ENCODE results near the gene KMT5C.
"Not testable (repeated sequence)": the region's sequence is repeated elsewhere in the genome, so short reads cannot be mapped to it uniquely, and the experiment has no call there.

Gene KMT5C

GRCh38 chr19:55328774-55329318 lies 10.8 kb upstream of the KMT5C start:
- not testable (repeated sequence) for H3K9me3 Mint-ChIP-seq; ATAC-seq (replicated peaks); H3K27ac Mint-ChIP-seq; H3K4me3 Mint-ChIP-seq; H3K4me1 Mint-ChIP-seq; H3K36me3 Mint-ChIP-seq; DNase-seq
- H3K27me3 Mint-ChIP-seq: peaks cover 30 to 31% of the 10 kb centered on the region in 2 donors

GRCh38 chr19:55329791-55330190 lies 9.9 kb upstream of the KMT5C start:
- ATAC-seq (replicated peaks); H3K4me3 Mint-ChIP-seq; H3K36me3 Mint-ChIP-seq; DNase-seq; H3K9me3 Mint-ChIP-seq; H3K4me1 Mint-ChIP-seq; H3K27ac Mint-ChIP-seq: not testable (repeated sequence)
- H3K27me3 Mint-ChIP-seq: peaks cover 30 to 35% of the 10 kb centered on the region in 2 donors

- Mint-ChIP-seq H3K27me3 (peaks cover 34 to 36% of the 10 kb centered on the region in 2 donors), H3K36me3 (no peaks in the 10 kb centered on the region), H3K4me1 (peaks cover 5 to 7% of the 10 kb centered on the region in 2 donors), H3K27ac (no peak overlapping the region), H3K4me3 (no peak overlapping the region), H3K9me3 (no peaks in the 10 kb centered on the region)
- ATAC-seq (replicated peaks) (no peak), DNase-seq (no peak)
These were observed 5.8 kb upstream of the KMT5C start for GRCh38 chr19:55333870-55334269.

GRCh38 chr19:55336101-55336500 lies 3.6 kb upstream of the KMT5C start:
- Mint-ChIP-seq H3K36me3 (no peaks in the 10 kb centered on the region), H3K9me3 (no peaks in the 10 kb centered on the region), H3K4me1 (peaks cover 13 to 19% of the 10 kb centered on the region in 2 donors), H3K27ac (no peak overlapping the region), H3K27me3 (peaks cover 33 to 42% of the 10 kb centered on the region in 2 donors), H3K4me3 (no peak overlapping the region)
- no peak for DNase-seq
- ATAC-seq (replicated peaks): no peak

GRCh38 chr19:55339889-55340783 lies 460 bp downstream of the KMT5C start:
- DNase-seq: no peak
- Mint-ChIP-seq H3K4me3 (peak overlapping the region; percentile 90 to 94), H3K27me3 (peaks cover 20 to 31% of the 10 kb centered on the region in 2 donors), H3K4me1 (peaks cover 16 to 26% of the 10 kb centered on the region in 2 donors), H3K9me3 (no peaks in the 10 kb centered on the region), H3K27ac (peak overlapping the region; percentile 91), H3K36me3 (peaks cover 21 to 29% of the 10 kb centered on the region in 2 donors)
- no peak for ATAC-seq (replicated peaks)

- Mint-ChIP-seq H3K36me3 (peaks cover 21 to 35% of the 10 kb centered on the region in 2 donors), H3K4me1 (peaks cover 16 to 26% of the 10 kb centered on the region in 2 donors), H3K4me3 (peak overlapping the region; percentile 90 to 94), H3K9me3 (no peaks in the 10 kb centered on the region), H3K27me3 (peaks cover 19 to 25% of the 10 kb centered on the region in 2 donors), H3K27ac (peak overlapping the region; percentile 91)
- ATAC-seq (replicated peaks) (no peak), DNase-seq (no peak)
These were observed 1.1 kb downstream of the KMT5C start for GRCh38 chr19:55340784-55341147.

GRCh38 chr19:55341171-55341588 lies 1.5 kb downstream of the KMT5C start:
- H3K27ac Mint-ChIP-seq: peak overlapping the region; percentile 91

GRCh38 chr19:55341595-55342531 lies 2.2 kb downstream of the KMT5C start:
- Mint-ChIP-seq H3K4me1 (peaks cover 16 to 26% of the 10 kb centered on the region in 2 donors), H3K27ac (no peak overlapping the region), H3K36me3 (peaks cover 21 to 35% of the 10 kb centered on the region in 2 donors), H3K27me3 (peaks cover 14 to 17% of the 10 kb centered on the region in 2 donors), H3K9me3 (no peaks in the 10 kb centered on the region), H3K4me3 (peak overlapping the region in 1 of 2 donors; percentile 64)
- DNase-seq (no peak), ATAC-seq (replicated peaks) (no peak)

More at GRCh38 chr19:55341171-55341588, 1.5 kb downstream of the KMT5C start:
- peaks cover 21 to 35% of the 10 kb centered on the region in 2 donors for H3K36me3 Mint-ChIP-seq
- DNase-seq (no peak), ATAC-seq (replicated peaks) (no peak)
- peak overlapping the region; percentile 90 to 94 for H3K4me3 Mint-ChIP-seq
- H3K27me3 Mint-ChIP-seq: peaks cover 17 to 24% of the 10 kb centered on the region in 2 donors
- no peaks in the 10 kb centered on the region for H3K9me3 Mint-ChIP-seq
- H3K4me1 Mint-ChIP-seq: peaks cover 16 to 26% of the 10 kb centered on the region in 2 donors

- ATAC-seq (replicated peaks) (no peak), DNase-seq (no peak)
- peaks cover 11 to 17% of the 10 kb centered on the region in 2 donors for H3K4me1 Mint-ChIP-seq
- H3K9me3 Mint-ChIP-seq: no peaks in the 10 kb centered on the region
- peaks cover 24 to 40% of the 10 kb centered on the region in 2 donors for H3K36me3 Mint-ChIP-seq
- peaks cover 5 to 13% of the 10 kb centered on the region in 2 donors for H3K27me3 Mint-ChIP-seq
- no peak overlapping the region for H3K4me3 Mint-ChIP-seq
- H3K27ac Mint-ChIP-seq: no peak overlapping the region
These were observed 4.8 kb downstream of the KMT5C start for GRCh38 chr19:55344444-55344843.

GRCh38 chr19:55345101-55345817 lies 5.6 kb downstream of the KMT5C start:
- Mint-ChIP-seq H3K36me3 (peaks cover 24 to 40% of the 10 kb centered on the region in 2 donors), H3K4me1 (peaks cover 9 to 15% of the 10 kb centered on the region in 2 donors), H3K27me3 (peaks cover 5 to 13% of the 10 kb centered on the region in 2 donors), H3K27ac (no peak overlapping the region), H3K9me3 (no peaks in the 10 kb centered on the region), H3K4me3 (no peak overlapping the region)
- no peak for ATAC-seq (replicated peaks)
- no peak for DNase-seq

- Mint-ChIP-seq H3K4me1 (peaks cover 3 to 7% of the 10 kb centered on the region in 2 donors), H3K36me3 (peaks cover 24 to 40% of the 10 kb centered on the region in 2 donors), H3K27me3 (peaks cover 1 to 15% of the 10 kb centered on the region in 2 donors), H3K27ac (no peak overlapping the region), H3K4me3 (no peak overlapping the region), H3K9me3 (no peaks in the 10 kb centered on the region)
- DNase-seq (no peak), ATAC-seq (replicated peaks) (no peak)
These were observed 6.4 kb downstream of the KMT5C start for GRCh38 chr19:55345818-55346724.

- DNase-seq: no peak
- no peak overlapping the region for H3K27ac Mint-ChIP-seq
- no peaks in the 10 kb centered on the region for H3K9me3 Mint-ChIP-seq
- peaks cover 0 to 5% of the 10 kb centered on the region in 2 donors for H3K4me1 Mint-ChIP-seq
- ATAC-seq (replicated peaks): no peak
- H3K27me3 Mint-ChIP-seq: peaks cover 9 to 16% of the 10 kb centered on the region in 2 donors
- H3K36me3 Mint-ChIP-seq: peaks cover 21 to 36% of the 10 kb centered on the region in 2 donors
- no peak overlapping the region for H3K4me3 Mint-ChIP-seq
These were observed 7.2 kb downstream of the KMT5C start for GRCh38 chr19:55346725-55347441.
